Neural cell (in vitro differentiated cells): ENCODE results near the gene ZNF880. TPM values are rescaled to one million over a fixed set of nuclear protein-coding genes. Genes with fewer than 3 reads are reported as not detected.

ENCODE experiments used
- H2AFZ ChIP-seq: fragments of 200-600, 300-800 bp; sonication (generic), shearing (Covaris generic); 2 replicates; pipeline ENCODE4 v1.6.0; 2014; ENCODE audit warnings: low read depth, mild to moderate bottlenecking, antibody characterized with exemption, low read length, moderate library complexity
- H3F3A ChIP-seq: fragments of 200-600 bp; shearing (Covaris generic); 2 replicates; pipeline ENCODE4 v1.6.1; 2016; ENCODE audit warnings: mild to moderate bottlenecking, moderate library complexity, mixed read lengths, antibody characterized with exemption, low read length; ENCODE audit not compliant: insufficient read depth, poor library complexity, severe bottlenecking
- H3K27ac ChIP-seq: fragments of 200-600, 300-800 bp; sonication (generic), shearing (Covaris generic); 2 replicates; pipeline ENCODE4 v1.5.1; 2014; ENCODE audit warnings: mild to moderate bottlenecking, low read length, moderate library complexity
- H3K27me3 ChIP-seq: fragments of 300-800, 200-600 bp; sonication (generic), shearing (Covaris generic); 2 replicates; pipeline ENCODE4 v1.6.0; 2014; ENCODE audit warnings: mild to moderate bottlenecking, low read depth, low read length, moderate library complexity; ENCODE audit not compliant: insufficient read depth
- H3K36me3 ChIP-seq: fragments of 300-800, 200-600 bp; sonication (generic), shearing (Covaris generic); 2 replicates; pipeline ENCODE4 v1.5.1; 2014; ENCODE audit warnings: mild to moderate bottlenecking, antibody characterized with exemption, low read length, moderate library complexity; ENCODE audit not compliant: insufficient read depth
- H3K4me2 ChIP-seq: fragments of 300-800, 200-600 bp; sonication (generic), shearing (Covaris generic); 2 replicates; pipeline ENCODE4 v1.6.0; 2014; ENCODE audit warnings: mild to moderate bottlenecking, low read length
- H3K4me3 ChIP-seq: fragments of 300-800, 200-600 bp; sonication (generic), shearing (Covaris generic); 2 replicates; pipeline ENCODE4 v1.5.1; 2014; ENCODE audit warnings: mild to moderate bottlenecking, low read length, moderate library complexity
- H3K79me2 ChIP-seq: fragments of 200-600 bp; shearing (Covaris generic); replicated peaks from 2 replicates; pipeline ENCODE4 v1.6.0; 2014; ENCODE audit warnings: mild to moderate bottlenecking, low read length, moderate library complexity; ENCODE audit not compliant: insufficient read depth
- H3K9ac ChIP-seq: fragments of 300-800, 200-600 bp; sonication (generic), shearing (Covaris generic); 2 replicates; pipeline ENCODE4 v1.6.1; 2016; ENCODE audit warnings: mild to moderate bottlenecking, low read length, mixed read lengths
- H3K9me2 ChIP-seq: fragments of 200-600 bp; shearing (Covaris generic); 2 replicates; pipeline ENCODE4 v1.6.1; 2016; ENCODE audit warnings: mild to moderate bottlenecking, low read length, mixed read lengths; ENCODE audit not compliant: insufficient read depth
- H3K9me3 ChIP-seq: fragments of 200-600, 300-800 bp; sonication (generic), shearing (Covaris generic); 2 replicates; pipeline ENCODE4 v1.6.1; 2016; ENCODE audit warnings: mild to moderate bottlenecking, mixed run types, low read length, moderate library complexity, mixed read lengths
- H4K20me1 ChIP-seq: fragments of 200-600 bp; shearing (Covaris generic); 2 replicates; pipeline ENCODE4 v1.6.1; 2016; ENCODE audit warnings: mild to moderate bottlenecking, mixed run types; ENCODE audit not compliant: insufficient read depth
- CTCF ChIP-seq: fragments of 450-650 bp; IDR thresholded peaks from 2 replicates; pipeline ENCODE4 v1.5.1; 2014; ENCODE audit warnings: antibody characterized with exemption, mild to moderate bottlenecking, moderate library complexity; ENCODE audit not compliant: poor library complexity, severe bottlenecking
- EP300 ChIP-seq: fragments of 450-650 bp; conservative IDR thresholded peaks from 2 replicates; pipeline ENCODE4 v1.6.1; 2014; ENCODE audit warnings: antibody characterized with exemption, mild to moderate bottlenecking, moderate library complexity; ENCODE audit not compliant: poor library complexity, severe bottlenecking
- EZH2 ChIP-seq: fragments of 200-600, 300-800 bp; shearing (Covaris generic), sonication (generic); IDR thresholded peaks from 2 replicates; pipeline ENCODE4 v1.6.1; 2014; ENCODE audit warnings: antibody characterized with exemption, low read length, borderline replicate concordance, mild to moderate bottlenecking; ENCODE audit not compliant: insufficient read depth, poor library complexity, severe bottlenecking
- MXI1 ChIP-seq: fragments of 450-650 bp; conservative IDR thresholded peaks from 2 replicates; pipeline ENCODE4 v1.6.1; 2014; ENCODE audit warnings: antibody characterized with exemption, mild to moderate bottlenecking; ENCODE audit not compliant: poor library complexity, severe bottlenecking
- POLR2AphosphoS5 ChIP-seq: IDR thresholded peaks from 2 replicates; pipeline ENCODE4 v1.6.1; 2012
- RAD21 ChIP-seq: fragments of 450-650 bp; conservative IDR thresholded peaks from 2 replicates; pipeline ENCODE4 v1.6.1; 2014; ENCODE audit warnings: antibody characterized with exemption, mild to moderate bottlenecking, moderate library complexity
- REST ChIP-seq: IDR thresholded peaks from 2 replicates; pipeline ENCODE4 v1.6.1; 2012; ENCODE audit warnings: borderline replicate concordance
- SMC3 ChIP-seq: fragments of 450-650 bp; conservative IDR thresholded peaks from 2 replicates; pipeline ENCODE4 v1.6.1; 2014; ENCODE audit warnings: antibody characterized with exemption, mild to moderate bottlenecking, moderate library complexity; ENCODE audit not compliant: poor library complexity
- TAF1 ChIP-seq: IDR thresholded peaks from 2 replicates; pipeline ENCODE4 v1.6.1; 2012; ENCODE audit warnings: low read depth
- polyA plus RNA-seq: library from polyadenylated mRNA; depleted of rRNA; stranded (reverse); fragments of >200 nt; gene quantifications from 2 replicates; pipeline ENCODE4 v1.2.3, GENCODE V29; 2014

ZNF880 gene
- polyA plus RNA-seq, 1 donor from 2014 or later: 37.8 TPM

GRCh38 chr19:52391135-52391534 is 21.4 kb downstream of the ZNF880 start:
- no peaks in the 10 kb centered on the region for H3F3A ChIP-seq
- TF ChIP-seq MXI1 (no peak), RAD21 (no peak), EP300 (no peak), EZH2 (no peak), SMC3 (no peak), CTCF (no peak), TAF1 (no peak), POLR2AphosphoS5 (no peak), REST (no peak)
- peaks cover 22% of the 10 kb centered on the region for H3K36me3 ChIP-seq
- H4K20me1 ChIP-seq: no peaks in the 10 kb centered on the region
- no peak overlapping the region for H3K4me2 ChIP-seq
- H3K9me3 ChIP-seq: peaks cover 5% of the 10 kb centered on the region
- no peak overlapping the region for H3K27ac ChIP-seq
- H2AFZ ChIP-seq: no peak overlapping the region
- no peaks in the 10 kb centered on the region for H3K79me2 ChIP-seq
- H3K27me3 ChIP-seq: no peaks in the 10 kb centered on the region
- no peaks in the 10 kb centered on the region for H3K9me2 ChIP-seq
- H3K4me3 ChIP-seq: no peak overlapping the region
- H3K9ac ChIP-seq: no peak overlapping the region

DNA sequence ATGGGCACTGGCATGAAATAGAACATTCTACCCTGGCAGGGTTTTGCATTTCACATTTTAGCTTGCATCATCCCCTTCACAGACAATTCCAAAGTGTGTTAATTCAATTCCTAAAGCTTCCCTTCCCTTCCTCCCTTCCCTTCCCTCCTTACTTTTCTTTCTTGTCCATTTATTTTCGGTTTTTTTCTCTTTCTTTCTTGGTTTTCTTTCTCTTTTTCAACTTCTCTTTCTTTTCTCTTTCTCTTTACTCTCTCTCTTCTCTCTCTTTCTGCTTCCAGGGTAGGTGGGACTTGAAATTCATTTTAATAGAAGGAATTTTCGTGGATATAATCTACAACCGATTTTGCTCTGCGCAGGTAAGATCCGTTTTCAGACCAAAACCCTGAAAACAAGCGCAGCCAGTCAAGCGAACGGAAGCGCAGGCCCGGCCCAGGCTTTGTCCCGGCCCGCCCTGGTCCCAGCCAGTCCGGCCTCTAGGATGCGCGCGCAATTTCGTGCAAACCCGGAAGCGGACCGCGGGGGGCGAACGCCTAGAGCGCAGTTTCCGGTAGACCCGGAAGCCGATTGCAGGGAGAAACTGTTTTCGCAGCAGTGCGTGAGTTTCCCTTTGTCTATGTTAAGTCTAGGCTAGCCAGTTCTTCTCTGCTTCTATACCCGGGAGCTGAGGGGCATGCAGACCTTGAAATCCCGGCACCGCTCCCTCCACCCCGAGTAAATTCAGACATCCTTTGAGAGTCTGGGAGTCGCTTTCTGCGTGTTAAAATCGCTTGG is 27.8 kb downstream of the ZNF880 start, which contains the start of gene ZNF528:
Gene ZNF528 (plus strand): TSS at position 540 of the 771 bp plus-strand sequence. CDS start 4,165 bp downstream, outside the sequence.
- H3K36me3 ChIP-seq: peaks cover 6% of the 10 kb centered on the region
- peak within 1 kb of the TSS; percentile 46 for H3K4me3 ChIP-seq
- no peak within 1 kb of the TSS for H3K9ac ChIP-seq
- H3K27ac ChIP-seq: no peak within 1 kb of the TSS
- no peaks in the 10 kb centered on the region for H4K20me1 ChIP-seq
- H2AFZ ChIP-seq: no peak within 1 kb of the TSS
- H3K27me3 ChIP-seq: no peaks in the 10 kb centered on the region
- H3K9me2 ChIP-seq: no peaks in the 10 kb centered on the region
- no peak within 1 kb of the TSS for H3K4me2 ChIP-seq
- H3K79me2 ChIP-seq: no peaks in the 10 kb centered on the region
- TF ChIP-seq MXI1: peak; percentile 37
- peak; percentile 53 for TF ChIP-seq POLR2AphosphoS5
- no peak for TF ChIP-seq CTCF
- no peaks in the 10 kb centered on the region for H3K9me3 ChIP-seq
- no peaks in the 10 kb centered on the region for H3F3A ChIP-seq
